GM12891 (cell line): ENCODE results near the gene EYS.
"Not testable (repeated sequence)": the region's sequence is repeated elsewhere in the genome, so short reads cannot be mapped to it uniquely, and the experiment has no call there.

Experiments used
- DNase-seq: peaks from one replicate; pipeline ENCODE4 v3.0.0; 2011; ENCODE audit warnings: low spot score; ENCODE audit not compliant: insufficient read length
- FAIRE-seq: peaks from 2 replicates; lab custom pipeline; 2011; peaks lifted over from hg19 to GRCh38; lab: Jason Lieb, UNC
- PAX5 ChIP-seq: IDR thresholded peaks from 2 replicates; pipeline ENCODE4 v1.6.1; 2011; ENCODE audit warnings: low read length, moderate library complexity, mild to moderate bottlenecking; ENCODE audit not compliant: insufficient read depth, severe bottlenecking
- POLR2A ChIP-seq: IDR thresholded peaks from 2 replicates; pipeline ENCODE4 v1.6.1; 2011; ENCODE audit warnings: low read depth, low read length, control low read depth
- POLR2AphosphoS5 ChIP-seq: IDR thresholded peaks from 2 replicates; pipeline ENCODE4 v1.6.1; 2011; ENCODE audit warnings: low read depth, low read length, control low read depth
- POU2F2 ChIP-seq: IDR thresholded peaks from 2 replicates; pipeline ENCODE4 v1.6.1; 2011; ENCODE audit warnings: low read depth, mild to moderate bottlenecking, control low read depth, low read length, moderate library complexity
- SPI1 ChIP-seq: IDR thresholded peaks from 2 replicates; pipeline ENCODE4 v1.6.1; 2011; ENCODE audit warnings: low read depth, low read length, control low read depth
- TAF1 ChIP-seq: IDR thresholded peaks from 2 replicates; pipeline ENCODE4 v1.6.1; 2011; ENCODE audit warnings: low read depth, low read length, control low read depth

EYS gene

DNA sequence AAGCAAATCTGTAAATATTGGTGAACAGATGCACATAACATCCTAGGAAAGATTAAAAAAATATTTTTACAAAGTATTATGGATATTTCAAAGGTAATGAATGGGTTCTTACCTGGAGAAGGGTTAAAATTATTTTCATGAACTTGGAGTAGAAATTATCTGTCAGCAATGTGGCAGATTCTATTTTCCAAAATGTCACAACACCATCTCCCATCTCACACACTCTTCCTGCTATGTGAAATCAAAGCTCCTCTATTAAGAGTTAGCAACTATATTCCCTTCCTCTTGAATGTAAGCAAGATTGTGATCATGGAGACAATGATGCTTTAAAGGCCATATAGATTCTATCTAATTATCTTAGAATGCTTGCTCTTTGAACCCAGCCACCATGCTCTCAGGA lies 304.5 kb downstream of the EYS start:
- DNase-seq = no peak
- TF ChIP-seq SPI1 (no peak), PAX5 (no peak), POLR2A (no peak), POU2F2 (no peak), TAF1 (no peak)
- FAIRE-seq = no peak

DNA sequence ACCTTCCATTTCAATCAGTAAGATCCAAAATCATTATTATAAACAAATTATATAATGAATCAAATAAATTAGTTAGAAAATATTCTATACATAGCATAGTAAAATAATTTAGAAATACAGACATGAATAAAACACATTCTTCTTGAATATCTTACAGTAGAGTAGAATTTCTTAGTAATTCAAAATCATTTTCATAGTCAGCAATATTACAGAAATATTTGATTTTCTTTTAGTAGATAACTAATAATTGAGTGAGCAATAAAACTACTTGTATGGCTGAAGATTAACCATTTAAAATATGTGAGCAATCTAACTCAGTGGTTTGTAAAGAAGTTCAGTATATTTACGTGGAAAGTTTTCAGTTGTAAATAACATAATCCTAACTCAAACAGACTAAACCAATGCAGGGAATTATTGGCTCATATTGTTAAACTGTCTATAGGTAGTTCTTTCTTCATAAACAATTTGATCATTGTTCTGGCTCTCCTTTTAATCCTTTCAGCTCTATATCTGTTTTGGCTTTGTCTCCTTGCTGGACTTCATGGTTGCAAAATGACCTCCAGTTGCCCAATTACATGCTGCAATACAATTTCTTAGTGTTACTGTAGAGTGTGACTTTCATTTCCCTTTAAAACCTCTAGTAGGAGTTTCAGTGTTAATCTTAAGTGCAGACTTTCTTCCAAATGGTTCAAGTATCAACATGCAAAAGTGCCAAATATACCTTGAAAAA lies 307.5 kb downstream of the EYS start:
- no peak for TF ChIP-seq POLR2A
- no peak for TF ChIP-seq POU2F2
- no peak for TF ChIP-seq POLR2AphosphoS5
- TF ChIP-seq PAX5 = no peak
- no peak for TF ChIP-seq SPI1
- no peak for TF ChIP-seq TAF1
- FAIRE-seq = no peak
- no peak for DNase-seq

DNA sequence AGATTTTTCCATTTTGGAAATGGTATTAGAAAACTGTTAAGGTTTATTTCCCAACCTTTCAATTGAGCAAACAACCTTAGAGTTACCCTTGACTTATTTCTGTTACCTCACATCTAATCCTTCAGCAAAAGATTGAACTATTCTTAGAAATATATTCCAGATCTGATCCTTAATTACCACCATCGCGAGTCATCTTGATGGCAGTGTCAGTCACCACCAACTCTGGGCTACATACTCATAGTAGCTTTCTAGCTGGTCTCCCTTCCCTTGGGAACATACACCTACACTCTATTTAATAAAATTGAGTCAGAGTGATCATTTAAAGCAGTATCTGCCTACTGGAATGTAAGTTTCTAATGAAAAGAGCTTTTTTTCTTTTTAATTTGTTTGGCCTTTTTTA lies 308.2 kb downstream of the EYS start:
- FAIRE-seq = no peak
- no peak for DNase-seq

DNA sequence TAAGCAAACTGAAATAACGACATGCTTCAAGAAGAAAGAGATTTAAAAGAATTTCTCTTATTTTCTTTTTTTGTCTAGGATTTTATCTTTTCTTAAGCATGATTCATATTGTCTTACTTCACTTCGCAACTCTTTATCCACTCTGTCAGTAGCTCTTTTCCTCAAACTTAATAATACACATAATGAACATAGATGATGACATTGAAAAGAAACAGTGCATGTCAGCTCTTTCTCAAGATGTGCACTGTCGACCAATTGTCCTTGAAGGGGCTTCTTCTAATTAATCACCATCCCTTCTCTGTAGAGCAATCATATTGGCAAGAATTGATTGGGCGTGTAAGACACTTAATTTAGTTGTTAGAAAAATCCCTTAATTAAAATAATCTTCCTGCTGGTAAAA lies 356.5 kb downstream of the EYS start:
- DNase-seq (no peak), FAIRE-seq (no peak)
- TF ChIP-seq POU2F2 (no peak), POLR2AphosphoS5 (no peak), POLR2A (no peak), TAF1 (no peak), PAX5 (no peak), SPI1 (no peak)

More for the DNA sequence above, 308.2 kb downstream of the EYS start:
- TF ChIP-seq SPI1 (no peak), POLR2A (no peak), TAF1 (no peak), POU2F2 (no peak), POLR2AphosphoS5 (no peak), PAX5 (no peak)

DNA sequence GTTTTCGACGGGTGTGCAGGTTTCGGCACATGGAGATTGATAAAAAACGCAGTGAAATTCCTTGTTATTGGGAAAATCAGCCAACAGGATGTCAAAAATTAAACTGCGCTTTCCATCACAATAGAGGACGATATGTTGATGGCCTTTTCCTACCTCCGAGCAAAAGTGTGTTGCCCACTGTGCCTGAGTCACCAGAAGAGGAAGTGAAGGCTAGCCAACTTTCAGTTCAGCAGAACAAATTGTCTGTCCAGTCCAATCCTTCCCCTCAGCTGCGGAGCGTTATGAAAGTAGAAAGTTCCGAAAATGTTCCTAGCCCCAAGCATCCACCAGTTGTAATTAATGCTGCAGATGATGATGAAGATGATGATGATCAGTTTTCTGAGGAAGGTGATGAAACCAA lies 404.4 kb downstream of the EYS start:
- not testable (repeated sequence) for FAIRE-seq, DNase-seq

DNA sequence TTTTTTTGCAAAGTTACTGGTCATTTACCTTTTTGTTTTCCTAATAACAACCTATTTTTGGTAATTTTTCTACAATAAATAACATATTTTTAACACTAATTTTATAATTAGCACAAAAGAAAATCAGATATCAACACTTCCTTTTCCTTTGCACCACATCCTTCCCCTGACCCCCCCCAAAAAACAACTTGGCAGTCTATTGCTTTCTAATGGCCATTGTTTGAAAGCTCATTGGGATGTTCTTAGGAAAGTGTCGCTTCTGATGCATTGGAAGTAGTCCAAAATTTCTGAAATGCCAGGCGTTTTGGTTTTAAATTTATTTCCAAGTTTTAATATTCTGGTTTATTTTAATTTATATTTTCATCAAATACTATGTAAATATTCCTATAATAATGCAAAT lies 407.8 kb downstream of the EYS start:
- no peak for TF ChIP-seq TAF1
- TF ChIP-seq PAX5 = no peak
- TF ChIP-seq POLR2AphosphoS5 = no peak
- no peak for TF ChIP-seq POU2F2
- no peak for TF ChIP-seq SPI1
- no peak for TF ChIP-seq POLR2A
- DNase-seq = no peak
- FAIRE-seq = no peak

DNA sequence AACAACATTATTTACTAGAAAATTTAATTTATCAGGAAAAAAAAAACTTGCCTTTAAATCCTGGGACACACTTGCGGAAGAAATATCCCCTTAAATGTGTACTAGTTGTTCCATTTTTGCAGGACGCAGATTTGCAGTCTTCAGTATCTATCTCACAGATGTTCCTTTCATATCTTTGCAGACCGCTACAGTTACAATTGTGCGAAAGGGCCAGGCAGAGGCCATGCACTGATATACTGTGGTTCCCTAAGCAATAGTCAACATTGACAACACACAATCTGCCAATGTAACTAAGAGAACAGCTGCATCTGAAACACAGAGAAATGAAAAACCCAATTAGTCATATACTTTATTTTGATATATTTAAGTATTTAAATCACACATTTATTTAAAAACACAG lies 411.2 kb downstream of the EYS start:
- no peak for DNase-seq
- no peak for FAIRE-seq
- no peak for TF ChIP-seq POU2F2

DNA sequence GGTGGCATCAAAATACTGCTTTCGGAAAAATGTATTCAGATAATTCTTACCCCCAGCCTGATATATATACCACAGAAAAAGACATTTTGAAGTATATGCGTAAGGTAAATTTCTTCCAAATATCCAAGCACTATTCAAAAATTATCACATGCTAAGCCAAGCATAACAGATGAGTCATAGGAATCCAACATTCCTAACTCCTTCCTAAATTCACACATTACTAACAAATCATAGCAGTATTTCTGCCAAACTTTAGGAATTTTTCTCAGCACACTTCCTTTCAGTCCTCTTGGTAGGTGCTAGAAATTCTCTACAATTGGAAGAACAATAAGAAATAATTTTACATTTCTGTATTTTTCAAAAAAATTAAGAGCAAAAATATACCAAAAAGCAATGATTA lies 417.5 kb downstream of the EYS start:
- FAIRE-seq (no peak), DNase-seq (no peak)
- TF ChIP-seq POLR2AphosphoS5 (no peak), SPI1 (no peak)

DNA sequence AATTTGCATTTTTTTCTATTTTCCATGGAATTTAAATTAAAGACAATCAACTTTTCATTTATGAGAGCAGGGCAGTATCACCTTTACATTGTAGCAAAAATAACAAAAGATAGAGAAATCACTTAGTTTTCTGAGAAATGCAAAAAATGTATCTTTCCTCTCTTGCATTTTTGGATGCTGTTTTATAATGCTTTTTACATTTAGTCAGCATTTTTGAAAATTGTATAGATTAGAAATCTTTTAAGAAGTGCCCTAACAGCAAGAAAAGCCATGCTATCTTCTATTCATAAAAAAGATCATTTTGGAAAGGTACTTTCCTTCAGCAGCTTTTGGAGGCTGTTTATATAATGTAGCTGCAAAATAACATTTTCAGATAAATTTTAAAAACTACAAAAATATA lies 421.8 kb downstream of the EYS start:
- no peak for FAIRE-seq
- DNase-seq = no peak
- TF ChIP-seq POU2F2 (no peak), POLR2A (no peak), TAF1 (no peak), POLR2AphosphoS5 (no peak), PAX5 (no peak), SPI1 (no peak)

DNA sequence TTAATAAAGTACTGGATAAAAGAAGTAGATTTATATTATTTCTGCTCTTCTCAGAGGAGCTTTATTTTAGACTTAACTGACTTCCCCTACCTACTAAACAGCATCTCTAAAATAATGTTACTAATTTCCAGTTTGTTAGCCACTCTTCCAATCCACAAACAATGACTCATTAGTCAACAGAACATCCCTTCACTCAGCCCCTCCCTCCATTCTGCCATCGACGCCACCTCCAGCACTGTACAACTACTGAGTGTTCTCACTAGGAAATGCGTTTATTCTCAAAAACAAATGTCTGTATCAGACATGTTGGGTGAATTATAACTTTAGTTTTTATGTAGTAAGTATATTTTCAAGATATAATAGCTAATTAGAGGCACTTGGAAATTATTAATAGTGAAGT lies 427.0 kb downstream of the EYS start:
- FAIRE-seq (no peak), DNase-seq (no peak)
- TF ChIP-seq POU2F2 (no peak), POLR2AphosphoS5 (no peak), PAX5 (no peak), POLR2A (no peak), TAF1 (no peak), SPI1 (no peak)

DNA sequence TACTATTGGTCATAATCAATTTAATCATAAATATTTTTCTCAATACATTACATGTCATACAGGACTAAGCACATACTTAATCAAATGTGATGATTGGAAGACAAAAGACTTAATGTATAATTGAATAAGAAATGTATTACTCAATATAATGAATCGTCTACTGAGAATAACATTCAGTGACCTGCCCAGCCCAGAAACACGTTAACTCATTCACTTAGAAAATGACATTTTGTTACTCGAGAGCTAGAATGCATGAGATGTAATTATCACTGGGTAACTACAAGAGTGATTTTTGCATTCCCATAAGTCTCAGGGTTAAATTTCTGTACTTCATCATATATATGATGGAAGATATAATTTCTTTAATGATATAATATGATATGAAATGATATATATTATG lies 444.8 kb downstream of the EYS start:
- FAIRE-seq (no peak), DNase-seq (no peak)
- TF ChIP-seq POLR2A (no peak), POLR2AphosphoS5 (no peak), POU2F2 (no peak), TAF1 (no peak), SPI1 (no peak), PAX5 (no peak)
